Stimulated activated CD8-positive, alpha-beta memory T cell treated with anti-CD3 and anti-CD28 coated beads, Interleukin-7, amount 100 ng/mL, for 1 hour (primary cell): Measurements from ENCODE around the gene DUOXA1.
A peak's percentile ranks its signal among the peaks of the same experiment; 100 is the strongest.

Source experiments
- DNase-seq, 2 donors: peaks; one replicate each; pipeline ENCODE4 v3.0.0-alpha.2; 2020; ENCODE audit warnings: low read depth in 2 of 2

DUOXA1 gene

GRCh38 chr15:45129651-45130129 lies at the start of gene DUOXA1, which contains the start of gene DUOX1:
TSS of gene DUOXA1 (minus strand) at chr15:45129879. CDS start at chr15:45123014, 6,865 bp downstream.
TSS of gene DUOX1 (plus strand) at chr15:45129994. CDS start at chr15:45131967, 1,973 bp downstream.
- DNase-seq, result no peak

GRCh38 chr15:45177285-45177684 lies 47.6 kb upstream of the DUOXA1 start:
- DNase-seq, result no peak

- no peak for DNase-seq
Observed at GRCh38 chr15:45174577-45174976, 44.9 kb upstream of the DUOXA1 start.

- no peak for DNase-seq
Observed at GRCh38 chr15:45174069-45174468, 44.4 kb upstream of the DUOXA1 start.

GRCh38 chr15:45171912-45172311 lies 42.2 kb upstream of the DUOXA1 start:
- DNase-seq, result no peak

- no peak for DNase-seq
Observed at GRCh38 chr15:45169608-45170480, 40.2 kb upstream of the DUOXA1 start.

GRCh38 chr15:45168751-45169551 lies 39.3 kb upstream of the DUOXA1 start:
- DNase-seq, result no peak

GRCh38 chr15:45168286-45168685 lies 38.6 kb upstream of the DUOXA1 start:
- DNase-seq, result no peak

- DNase-seq, result no peak
Observed at GRCh38 chr15:45167631-45168205, 38.0 kb upstream of the DUOXA1 start.

GRCh38 chr15:45166834-45167630 lies 37.4 kb upstream of the DUOXA1 start:
- peak; percentile 56 to 66 for DNase-seq

- no peak for DNase-seq
Observed at GRCh38 chr15:45165536-45165935, 35.9 kb upstream of the DUOXA1 start.

- no peak for DNase-seq
Observed at GRCh38 chr15:45164914-45165313, 35.2 kb upstream of the DUOXA1 start.

GRCh38 chr15:45163508-45163856 lies 33.8 kb upstream of the DUOXA1 start:
- no peak for DNase-seq

- DNase-seq, result peak; percentile 30 to 32
Observed at GRCh38 chr15:45162771-45163507, 33.3 kb upstream of the DUOXA1 start.

GRCh38 chr15:45161666-45162065 lies 32.0 kb upstream of the DUOXA1 start:
- no peak for DNase-seq

GRCh38 chr15:45157974-45158373 lies 28.3 kb upstream of the DUOXA1 start:
- DNase-seq, result no peak

GRCh38 chr15:45156744-45157455 lies 27.2 kb upstream of the DUOXA1 start:
- no peak for DNase-seq

GRCh38 chr15:45155739-45156138 lies 26.1 kb upstream of the DUOXA1 start:
- no peak for DNase-seq

- no peak for DNase-seq
Observed at GRCh38 chr15:45151998-45152828, 22.5 kb upstream of the DUOXA1 start.
